ENCODE measurements around the gene ACKR4.
"Not testable (repeated sequence)": the region's sequence is repeated elsewhere in the genome, so short reads cannot be mapped to it uniquely, and the experiment has no call there.

ACKR4 gene

GRCh38 chr3:132594498-132594897 is 2.6 kb upstream of the ACKR4 start:
- no peak for DNase-seq (ENCODE audit: low read depth)

- peak; percentile 82 for DNase-seq (ENCODE audit: low read depth)
These were observed 2.1 kb upstream of the ACKR4 start for GRCh38 chr3:132595014-132595413.

- no peak for DNase-seq (ENCODE audit: low read depth)
These were observed 744 bp upstream of the ACKR4 start for GRCh38 chr3:132596326-132596725.

- DNase-seq (ENCODE audit: low read depth), result no peak
These were observed 590 bp downstream of the ACKR4 start for GRCh38 chr3:132597660-132598059.

GRCh38 chr3:132598181-132598580 is 1.1 kb downstream of the ACKR4 start:
- no peak for DNase-seq (ENCODE audit: low read depth)

- DNase-seq (ENCODE audit: low read depth), result not testable (repeated sequence)
These were observed 3.5 kb downstream of the ACKR4 start for GRCh38 chr3:132600614-132601013.

- DNase-seq (ENCODE audit: low read depth), result peak; percentile 69
These were observed 8.3 kb downstream of the ACKR4 start for GRCh38 chr3:132605374-132605792.

- peak; percentile 85 for DNase-seq (ENCODE audit: low read depth)
These were observed 9.0 kb downstream of the ACKR4 start for GRCh38 chr3:132606085-132606484.

GRCh38 chr3:132606620-132607019 is 9.6 kb downstream of the ACKR4 start:
- not testable (repeated sequence) for DNase-seq (ENCODE audit: low read depth)

- not testable (repeated sequence) for DNase-seq (ENCODE audit: low read depth)
These were observed 18.2 kb downstream of the ACKR4 start for GRCh38 chr3:132615301-132615700.

- DNase-seq (ENCODE audit: low read depth), result no peak
These were observed 18.8 kb downstream of the ACKR4 start for GRCh38 chr3:132615881-132616280.

- no peak for DNase-seq (ENCODE audit: low read depth)
These were observed 19.7 kb downstream of the ACKR4 start for GRCh38 chr3:132616780-132617179.

GRCh38 chr3:132622148-132622547 is 25.1 kb downstream of the ACKR4 start:
- DNase-seq (ENCODE audit: low read depth), result no peak

- no peak for DNase-seq (ENCODE audit: low read depth)
These were observed 25.7 kb downstream of the ACKR4 start for GRCh38 chr3:132622761-132623160.

- DNase-seq (ENCODE audit: low read depth), result no peak
These were observed 26.6 kb downstream of the ACKR4 start for GRCh38 chr3:132623646-132624045.

GRCh38 chr3:132624790-132625189 is 27.7 kb downstream of the ACKR4 start:
- no peak for DNase-seq (ENCODE audit: low read depth)

- no peak for DNase-seq (ENCODE audit: low read depth)
These were observed 28.5 kb downstream of the ACKR4 start for GRCh38 chr3:132625613-132626012.

- DNase-seq (ENCODE audit: low read depth), result no peak
These were observed 29.9 kb downstream of the ACKR4 start for GRCh38 chr3:132626955-132627354.

GRCh38 chr3:132628157-132628556 is 31.1 kb downstream of the ACKR4 start:
- no peak for DNase-seq (ENCODE audit: low read depth)

- peak; percentile 76 for DNase-seq (ENCODE audit: low read depth)
These were observed 32.9 kb downstream of the ACKR4 start for GRCh38 chr3:132629928-132630327.

GRCh38 chr3:132630612-132631011 is 33.5 kb downstream of the ACKR4 start:
- DNase-seq (ENCODE audit: low read depth), result no peak

GRCh38 chr3:132635052-132635451 is 38.0 kb downstream of the ACKR4 start:
- DNase-seq (ENCODE audit: low read depth), result no peak

GRCh38 chr3:132637590-132637989 is 40.5 kb downstream of the ACKR4 start:
- DNase-seq (ENCODE audit: low read depth), result peak; percentile 32

- no peak for DNase-seq (ENCODE audit: low read depth)
These were observed 41.6 kb downstream of the ACKR4 start for GRCh38 chr3:132638706-132639105.

GRCh38 chr3:132641427-132641826 is 44.4 kb downstream of the ACKR4 start:
- DNase-seq (ENCODE audit: low read depth), result not testable (repeated sequence)
